IMR-90 (cell line): ENCODE results near the gene ACTBL2.

Experiments
- BHLHE40 ChIP-seq: fragments of 150-350 bp; IDR thresholded peaks from 2 replicates; pipeline ENCODE4 v1.6.1; 2016; ENCODE audit warnings: mild to moderate bottlenecking, low read depth, low read length
- CHD1 ChIP-seq: IDR thresholded peaks from 2 replicates; pipeline ENCODE4 v1.6.1; 2012; ENCODE audit warnings: low read depth, low read length, improper control_type of control experiment
- FOS ChIP-seq: fragments of 150-350 bp; IDR thresholded peaks from 2 replicates; pipeline ENCODE4 v1.6.1; 2016; ENCODE audit warnings: low read depth, low read length
- MAZ ChIP-seq: IDR thresholded peaks from 2 replicates; pipeline ENCODE4 v1.6.1; 2012; ENCODE audit warnings: low read depth, mild to moderate bottlenecking, low read length, improper control_type of control experiment, moderate library complexity, borderline replicate concordance
- POLR2A ChIP-seq: IDR thresholded peaks from 2 replicates; pipeline ENCODE4 v1.6.1; 2012; ENCODE audit warnings: mild to moderate bottlenecking, low read depth, low read length
- RAD21 ChIP-seq: IDR thresholded peaks from 2 replicates; pipeline ENCODE4 v1.6.1; 2012; ENCODE audit warnings: low read length, improper control_type of control experiment
- RFX5 ChIP-seq: IDR thresholded peaks from 2 replicates; pipeline ENCODE4 v1.8.0; 2012; ENCODE audit warnings: low read depth, mild to moderate bottlenecking, low read length, moderate library complexity
- SMC3 ChIP-seq: fragments of 150-350 bp; IDR thresholded peaks from 2 replicates; pipeline ENCODE4 v1.6.1; 2016; ENCODE audit warnings: low read depth, mild to moderate bottlenecking, antibody characterized with exemption, low read length, moderate library complexity
- TF ChIP-seq, protein P1 (sequence below): conservative IDR thresholded peaks from 2 replicates; pipeline ENCODE4 v1.5.1; 2012; ENCODE audit warnings: mild to moderate bottlenecking, low read depth, low read length, improper control_type of control experiment
- TF ChIP-seq, protein P2 (sequence below): fragments of 150-350 bp; IDR thresholded peaks from 2 replicates; pipeline ENCODE4 v1.6.1; 2017; ENCODE audit warnings: mild to moderate bottlenecking, antibody characterized with exemption, low read length, low read depth
- TF ChIP-seq, protein P3 (sequence below): fragments of 150-350 bp; IDR thresholded peaks from 2 replicates; pipeline ENCODE4 v1.6.1; 2016; ENCODE audit warnings: low read depth, mild to moderate bottlenecking, low read length, moderate library complexity, borderline replicate concordance

DNA sequence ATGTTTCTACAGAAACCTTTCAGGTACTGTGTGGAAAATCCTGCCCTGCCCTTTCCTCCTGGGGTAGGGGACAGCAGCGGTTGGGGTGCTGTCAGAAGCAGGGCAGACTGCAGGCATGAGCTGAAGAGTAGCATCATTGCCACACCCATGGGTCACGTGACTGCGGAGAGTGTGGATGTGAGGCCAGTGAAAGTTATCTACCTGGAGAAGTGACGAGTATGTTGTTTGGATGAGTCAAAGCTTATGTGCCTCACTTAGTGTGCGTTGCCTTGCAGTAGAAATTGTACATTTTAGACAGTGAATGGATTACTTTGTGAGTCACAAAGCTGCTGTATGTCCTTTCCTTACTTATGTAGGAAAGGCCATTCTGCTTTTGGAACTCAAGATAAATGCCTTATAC lies 21.7 kb upstream of the ACTBL2 start:
- TF ChIP-seq, protein P1, sequence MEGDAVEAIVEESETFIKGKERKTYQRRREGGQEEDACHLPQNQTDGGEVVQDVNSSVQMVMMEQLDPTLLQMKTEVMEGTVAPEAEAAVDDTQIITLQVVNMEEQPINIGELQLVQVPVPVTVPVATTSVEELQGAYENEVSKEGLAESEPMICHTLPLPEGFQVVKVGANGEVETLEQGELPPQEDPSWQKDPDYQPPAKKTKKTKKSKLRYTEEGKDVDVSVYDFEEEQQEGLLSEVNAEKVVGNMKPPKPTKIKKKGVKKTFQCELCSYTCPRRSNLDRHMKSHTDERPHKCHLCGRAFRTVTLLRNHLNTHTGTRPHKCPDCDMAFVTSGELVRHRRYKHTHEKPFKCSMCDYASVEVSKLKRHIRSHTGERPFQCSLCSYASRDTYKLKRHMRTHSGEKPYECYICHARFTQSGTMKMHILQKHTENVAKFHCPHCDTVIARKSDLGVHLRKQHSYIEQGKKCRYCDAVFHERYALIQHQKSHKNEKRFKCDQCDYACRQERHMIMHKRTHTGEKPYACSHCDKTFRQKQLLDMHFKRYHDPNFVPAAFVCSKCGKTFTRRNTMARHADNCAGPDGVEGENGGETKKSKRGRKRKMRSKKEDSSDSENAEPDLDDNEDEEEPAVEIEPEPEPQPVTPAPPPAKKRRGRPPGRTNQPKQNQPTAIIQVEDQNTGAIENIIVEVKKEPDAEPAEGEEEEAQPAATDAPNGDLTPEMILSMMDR = no peak
- TF ChIP-seq SMC3 (no peak), FOS (no peak), RFX5 (no peak), MAZ (no peak), POLR2A (no peak), RAD21 (no peak), BHLHE40 (0 out of 2 replicates have a peak, but pooled peaks have one; percentile 17), CHD1 (no peak)
- TF ChIP-seq, protein P2, sequence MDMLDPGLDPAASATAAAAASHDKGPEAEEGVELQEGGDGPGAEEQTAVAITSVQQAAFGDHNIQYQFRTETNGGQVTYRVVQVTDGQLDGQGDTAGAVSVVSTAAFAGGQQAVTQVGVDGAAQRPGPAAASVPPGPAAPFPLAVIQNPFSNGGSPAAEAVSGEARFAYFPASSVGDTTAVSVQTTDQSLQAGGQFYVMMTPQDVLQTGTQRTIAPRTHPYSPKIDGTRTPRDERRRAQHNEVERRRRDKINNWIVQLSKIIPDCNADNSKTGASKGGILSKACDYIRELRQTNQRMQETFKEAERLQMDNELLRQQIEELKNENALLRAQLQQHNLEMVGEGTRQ = peak; percentile 49
- TF ChIP-seq, protein P3, sequence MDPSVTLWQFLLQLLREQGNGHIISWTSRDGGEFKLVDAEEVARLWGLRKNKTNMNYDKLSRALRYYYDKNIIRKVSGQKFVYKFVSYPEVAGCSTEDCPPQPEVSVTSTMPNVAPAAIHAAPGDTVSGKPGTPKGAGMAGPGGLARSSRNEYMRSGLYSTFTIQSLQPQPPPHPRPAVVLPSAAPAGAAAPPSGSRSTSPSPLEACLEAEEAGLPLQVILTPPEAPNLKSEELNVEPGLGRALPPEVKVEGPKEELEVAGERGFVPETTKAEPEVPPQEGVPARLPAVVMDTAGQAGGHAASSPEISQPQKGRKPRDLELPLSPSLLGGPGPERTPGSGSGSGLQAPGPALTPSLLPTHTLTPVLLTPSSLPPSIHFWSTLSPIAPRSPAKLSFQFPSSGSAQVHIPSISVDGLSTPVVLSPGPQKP = no peak
